G401.6 (cell line): ENCODE data around the gene LGALS7B.
"Not testable (repeated sequence)": the region's sequence is repeated elsewhere in the genome, so short reads cannot be mapped to it uniquely, and the experiment has no call there.

ENCODE experiments used
- FAIRE-seq: peaks from 2 replicates; lab custom pipeline; 2012; peaks lifted over from hg19 to GRCh38; lab: Jason Lieb, UNC

Gene LGALS7B

GRCh38 chr19:38825936-38826335 is 36.9 kb downstream of the LGALS7B start:
- not testable (repeated sequence) for FAIRE-seq

- no peak for FAIRE-seq
Observed at GRCh38 chr19:38826856-38827551, 38.0 kb downstream of the LGALS7B start.

- not testable (repeated sequence) for FAIRE-seq
Observed at GRCh38 chr19:38829203-38829602, 40.2 kb downstream of the LGALS7B start.

- FAIRE-seq = no peak
Observed at GRCh38 chr19:38830039-38830733, 41.2 kb downstream of the LGALS7B start.

GRCh38 chr19:38831142-38831605 is 42.2 kb downstream of the LGALS7B start:
- no peak for FAIRE-seq

GRCh38 chr19:38833092-38833425 is 44.1 kb downstream of the LGALS7B start:
- peak; percentile 60 for FAIRE-seq

GRCh38 chr19:38834104-38834490 is 45.1 kb downstream of the LGALS7B start:
- no peak for FAIRE-seq

- no peak for FAIRE-seq
Observed at GRCh38 chr19:38834590-38834989, 45.6 kb downstream of the LGALS7B start.

GRCh38 chr19:38836159-38836982 is 47.4 kb downstream of the LGALS7B start:
- peak; percentile 61 for FAIRE-seq

GRCh38 chr19:38836983-38837626 is 48.1 kb downstream of the LGALS7B start:
- FAIRE-seq = no peak

- peak; percentile 87 for FAIRE-seq
Observed at GRCh38 chr19:38837656-38838121, 48.7 kb downstream of the LGALS7B start.

GRCh38 chr19:38838208-38838985 is 49.4 kb downstream of the LGALS7B start:
- peak; percentile 13 for FAIRE-seq

- FAIRE-seq = no peak
Observed at GRCh38 chr19:38838986-38839761, 50.2 kb downstream of the LGALS7B start.

- FAIRE-seq = no peak
Observed at GRCh38 chr19:38839816-38840582, 51.0 kb downstream of the LGALS7B start.

GRCh38 chr19:38840583-38840968 is 51.6 kb downstream of the LGALS7B start:
- FAIRE-seq = no peak
